Measurements from ENCODE around the gene CHST9.

- TF ChIP-seq CTCF (conservative IDR thresholded peaks at IDR 0.05; ENCODE audit: low read depth in 2 of 2) (no peak), POLR2AphosphoS5 (IDR thresholded peaks at IDR 0.05; ENCODE audit: low read depth) (no peak), EZH2phosphoT487 (IDR thresholded peaks at IDR 0.05; ENCODE audit: unreplicated experiment) (no peak), CREB1 (CRISPR knock-in tag; IDR thresholded peaks at IDR 0.05; ENCODE audit: low read depth) (no peak), STAT1 (IDR thresholded peaks at IDR 0.05; ENCODE audit: unreplicated experiment) (no peak), EZH2 (IDR thresholded peaks at IDR 0.05; ENCODE audit: low read depth, unreplicated experiment) (no peak), ZNF114 (CRISPR knock-in tag; IDR thresholded peaks at IDR 0.05) (no peak), REST (IDR thresholded peaks at IDR 0.05; ENCODE audit: unreplicated experiment) (no peak)
Measured at GRCh38 chr18:27064673-27065072, 120.4 kb downstream of the CHST9 start.
